PC-9 (cell line): ENCODE data around the gene LY6G6D. TPM values are rescaled to one million over a fixed set of nuclear protein-coding genes. Genes with fewer than 3 reads are reported as not detected.

Experiments used
- BruUV-seq: library from RNA; stranded (reverse); fragments of 400-500 nt; replicated peaks from 2 replicates; lab custom pipeline; 2021; lab: Mats Ljungman, UMichigan
- CTCF ChIA-PET: fragments of 300-600 bp; sonication (Branson Sonifier 250); formaldehyde crosslinking; loops from one replicate; lab custom pipeline; 2022; ENCODE audit warnings: antibody characterized with exemption; lab: Charles Lee
- POLR2A ChIA-PET: fragments of 300-600 bp; sonication (Branson Sonifier 250); formaldehyde crosslinking; loops from one replicate; lab custom pipeline; 2022; ENCODE audit warnings: antibody characterized with exemption; ENCODE audit not compliant: unreplicated experiment; lab: Charles Lee
- DNase-seq, 2 experiments: peaks; one replicate each; pipeline versions ENCODE4 v3.0.0 to v3.0.0-alpha.2; 2015 to 2022; ENCODE audit warnings: mixed read lengths in 1 of 2
- H2AFZ ChIP-seq: fragments of 200-600 bp; sonication (generic); 2 replicates; pipeline ENCODE4 v1.8.1; 2017; ENCODE audit warnings: antibody characterized with exemption
- H3F3A ChIP-seq: fragments of 200-600 bp; sonication (generic); 2 replicates; pipeline ENCODE4 v1.8.1; 2017; ENCODE audit warnings: antibody characterized with exemption, mild to moderate bottlenecking, low read depth; ENCODE audit not compliant: insufficient read depth
- H3K27ac ChIP-seq: fragments of 200-600 bp; sonication (generic); 2 replicates; pipeline ENCODE4 v1.6.1; 2016; ENCODE audit warnings: mixed run types
- H3K27me3 ChIP-seq: fragments of 200-600 bp; sonication (generic); 2 replicates; pipeline ENCODE4 v1.6.1; 2016; ENCODE audit warnings: low read depth, mixed run types; ENCODE audit not compliant: insufficient read depth
- H3K36me3 ChIP-seq: fragments of 200-600 bp; sonication (generic); 2 replicates; pipeline ENCODE4 v1.6.1; 2016; ENCODE audit warnings: low read depth, mixed run types
- H3K4me1 ChIP-seq: fragments of 200-600 bp; sonication (generic); replicated peaks from 2 replicates; pipeline ENCODE4 v1.6.1; 2016; ENCODE audit warnings: mixed run types; ENCODE audit not compliant: insufficient read depth
- H3K4me2 ChIP-seq: fragments of 200-600 bp; sonication (generic); 2 replicates; pipeline ENCODE4 v1.6.1; 2017; ENCODE audit warnings: mixed run types
- H3K4me3 ChIP-seq: fragments of 200-600 bp; sonication (generic); 2 replicates; pipeline ENCODE4 v1.6.1; 2016; ENCODE audit warnings: mixed run types
- H3K79me2 ChIP-seq: fragments of 200-600 bp; sonication (generic); 2 replicates; pipeline ENCODE4 v1.6.1; 2017; ENCODE audit warnings: low read depth, mixed run types
- H3K9me2 ChIP-seq: fragments of 200-600 bp; sonication (generic); 2 replicates; pipeline ENCODE4 v1.8.1; 2017; ENCODE audit warnings: mild to moderate bottlenecking; ENCODE audit not compliant: insufficient read depth
- H3K9me3 ChIP-seq: fragments of 200-600 bp; sonication (generic); 2 replicates; pipeline ENCODE4 v1.8.1; 2016; ENCODE audit warnings: low read depth; ENCODE audit not compliant: insufficient read depth
- H4K20me1 ChIP-seq: fragments of 200-600 bp; sonication (generic); 2 replicates; pipeline ENCODE4 v1.8.1; 2017; ENCODE audit not compliant: insufficient read depth
- EZH2 ChIP-seq: fragments of 200-600 bp; sonication (generic); IDR thresholded peaks from 2 replicates; pipeline ENCODE4 v1.8.0; 2017; ENCODE audit warnings: antibody characterized with exemption, low read depth
- intact Hi-C: fragments of 100-400 bp; cut with micrococcal nuclease; formaldehyde crosslinking; loops from one replicate; pipeline ENCODE4 v1.10.0; 2022; ENCODE audit not compliant: unreplicated experiment
- total RNA-seq: library from RNA; stranded (reverse); gene quantifications from 2 replicates; pipeline ENCODE4 v1.2.3, GENCODE V29; 2021
- TF ChIP-seq, protein P1 (sequence below): fragments of 200-600 bp; sonication (generic); conservative IDR thresholded peaks from 2 replicates; pipeline ENCODE4 v1.6.1; 2017; ENCODE audit warnings: mixed run types, antibody characterized with exemption, mild to moderate bottlenecking, moderate library complexity

LY6G6D gene
- total RNA-seq, 1 experiment from 2014 or later, result not detected

DNA sequence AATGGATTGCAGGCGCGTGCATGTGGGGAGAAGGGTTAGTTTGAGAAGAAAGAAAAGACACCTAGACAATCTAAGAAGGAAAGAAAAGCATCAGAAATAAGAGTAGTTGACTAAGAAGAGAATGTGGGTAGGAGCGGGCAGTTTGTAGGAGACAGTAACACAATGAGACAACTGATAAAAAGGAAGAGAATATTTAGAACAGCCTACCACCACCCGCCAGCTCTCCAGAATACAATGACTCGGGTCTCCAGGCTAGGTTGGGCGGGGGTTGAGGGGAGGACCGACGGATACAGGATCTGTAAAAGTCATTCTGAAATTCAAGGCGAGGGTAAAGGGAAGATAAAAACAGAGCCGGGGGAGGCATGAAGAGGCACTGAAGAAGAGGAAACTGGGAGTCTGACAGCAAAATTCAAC lies 12.7 kb upstream of the LY6G6D start:
- CTCF ChIA-PET, result no interaction called here
- H4K20me1 ChIP-seq, result no peaks in the 10 kb centered on the region; the same call in 1 of the 2 replicates
- no peak for DNase-seq
- peaks cover 14% of the 10 kb centered on the region for H3K4me1 ChIP-seq
- H3K4me2 ChIP-seq, result peak overlapping the region; percentile 97
- no peak for TF ChIP-seq EZH2
- TF ChIP-seq, protein P1, sequence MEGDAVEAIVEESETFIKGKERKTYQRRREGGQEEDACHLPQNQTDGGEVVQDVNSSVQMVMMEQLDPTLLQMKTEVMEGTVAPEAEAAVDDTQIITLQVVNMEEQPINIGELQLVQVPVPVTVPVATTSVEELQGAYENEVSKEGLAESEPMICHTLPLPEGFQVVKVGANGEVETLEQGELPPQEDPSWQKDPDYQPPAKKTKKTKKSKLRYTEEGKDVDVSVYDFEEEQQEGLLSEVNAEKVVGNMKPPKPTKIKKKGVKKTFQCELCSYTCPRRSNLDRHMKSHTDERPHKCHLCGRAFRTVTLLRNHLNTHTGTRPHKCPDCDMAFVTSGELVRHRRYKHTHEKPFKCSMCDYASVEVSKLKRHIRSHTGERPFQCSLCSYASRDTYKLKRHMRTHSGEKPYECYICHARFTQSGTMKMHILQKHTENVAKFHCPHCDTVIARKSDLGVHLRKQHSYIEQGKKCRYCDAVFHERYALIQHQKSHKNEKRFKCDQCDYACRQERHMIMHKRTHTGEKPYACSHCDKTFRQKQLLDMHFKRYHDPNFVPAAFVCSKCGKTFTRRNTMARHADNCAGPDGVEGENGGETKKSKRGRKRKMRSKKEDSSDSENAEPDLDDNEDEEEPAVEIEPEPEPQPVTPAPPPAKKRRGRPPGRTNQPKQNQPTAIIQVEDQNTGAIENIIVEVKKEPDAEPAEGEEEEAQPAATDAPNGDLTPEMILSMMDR, result no peak
- H3K4me3 ChIP-seq, result peak overlapping the region; percentile 83
- no peaks in the 10 kb centered on the region for H3F3A ChIP-seq
- no peaks in the 10 kb centered on the region for H3K9me2 ChIP-seq
- POLR2A ChIA-PET, result interaction anchor here (0.5 to 0.7 kb wide), 4 partner anchors 36 to 488 kb away, joined by 4 to 7 read pairs (median 4); partner anchors contain the start of genes HSPA1B and PBX2
- H3K79me2 ChIP-seq, result peaks cover 25% of the 10 kb centered on the region
- H3K36me3 ChIP-seq, result 0 out of 2 replicates have a peak, but pooled peaks cover 3% of the 10 kb centered on the region
- no TSS peak for BruUV-seq
- H2AFZ ChIP-seq, result peak overlapping the region; percentile 88
- intact Hi-C loops, result loop anchor here (2.0 kb wide), 2 partner anchors 36 to 50 kb away; partner anchors contain the start of gene BAG6
- H3K9me3 ChIP-seq, result no peaks in the 10 kb centered on the region
- peak overlapping the region; percentile 77 for H3K27ac ChIP-seq
- H3K27me3 ChIP-seq, result no peaks in the 10 kb centered on the region

- no peaks in the 10 kb centered on the region for H3K9me3 ChIP-seq
- intact Hi-C loops, result loop anchor here (2.0 kb wide), 2 partner anchors 36 to 50 kb away; partner anchors contain the start of gene BAG6
- peak within 1 kb of the TSS; percentile 88 for H2AFZ ChIP-seq
- no peaks in the 10 kb centered on the region for H3K27me3 ChIP-seq
- peaks cover 14% of the 10 kb centered on the region for H3K4me1 ChIP-seq
- peak within 1 kb of the TSS; percentile 83 for H3K4me3 ChIP-seq
- POLR2A ChIA-PET, result interaction anchor here (0.5 to 0.7 kb wide), 4 partner anchors 17 to 487 kb away, joined by 3 to 15 read pairs (median 4); partner anchors contain the start of gene PBX2
- TSS peak; percentile 49 for BruUV-seq
- H3K27ac ChIP-seq, result peak within 1 kb of the TSS; percentile 77
- TF ChIP-seq EZH2, result no peak
- TF ChIP-seq, protein P1, result no peak
- H3K79me2 ChIP-seq, result peaks cover 25% of the 10 kb centered on the region
- CTCF ChIA-PET, result no interaction called here
- no peaks in the 10 kb centered on the region for H4K20me1 ChIP-seq
- H3K9me2 ChIP-seq, result no peaks in the 10 kb centered on the region
- peak; percentile 93 to 96 for DNase-seq
- no peaks in the 10 kb centered on the region for H3F3A ChIP-seq
- H3K36me3 ChIP-seq, result 0 out of 2 replicates have a peak, but pooled peaks cover 3% of the 10 kb centered on the region
- H3K4me2 ChIP-seq, result peak within 1 kb of the TSS; percentile 97
Measured at GRCh38 chr6:31702819-31703716, 12.1 kb upstream of the LY6G6D start, which contains the start of gene ABHD16A. Gene ABHD16A, minus strand, starts transcription at chr6:31703324. Its CDS starts 43 bp downstream, at chr6:31703281.

- POLR2A ChIA-PET, result interaction anchor here (0.6 kb wide), 1 partner anchor 10 kb away, joined by 33 read pairs; no protein-coding TSS in a partner anchor
Measured at GRCh38 chr6:31705931-31706330, 9.2 kb upstream of the LY6G6D start.

More at GRCh38 chr6:31705931-31706330, 9.2 kb upstream of the LY6G6D start:
- BruUV-seq, result no TSS peak
- CTCF ChIA-PET, result interaction anchor here (0.6 kb wide), 1 partner anchor 35 kb away, joined by 7 read pairs; no protein-coding TSS in a partner anchor
- no peaks in the 10 kb centered on the region for H3K9me2 ChIP-seq
- intact Hi-C loops, result no loop called here
- H2AFZ ChIP-seq, result no peak overlapping the region
- H3K4me2 ChIP-seq, result no peak overlapping the region
- TF ChIP-seq, protein P1, result no peak
- TF ChIP-seq EZH2, result no peak
- peaks cover 14% of the 10 kb centered on the region for H3K4me1 ChIP-seq
- H3K36me3 ChIP-seq, result no peaks in the 10 kb centered on the region
- no peak for DNase-seq
- H3F3A ChIP-seq, result no peaks in the 10 kb centered on the region
- no peaks in the 10 kb centered on the region for H3K9me3 ChIP-seq
- no peaks in the 10 kb centered on the region for H4K20me1 ChIP-seq
- H3K79me2 ChIP-seq, result peaks cover 18% of the 10 kb centered on the region
- no peaks in the 10 kb centered on the region for H3K27me3 ChIP-seq
- H3K27ac ChIP-seq, result no peak overlapping the region
- no peak overlapping the region for H3K4me3 ChIP-seq
